Fibroblast of villous mesenchyme (primary cell): Measurements from ENCODE around the gene BCAN. TPM values are rescaled to one million over a fixed set of nuclear protein-coding genes. Genes with fewer than 3 reads are reported as not detected.

Experiments used
- DNase-seq: peaks from one replicate; pipeline ENCODE4 v3.0.0-alpha.2; 2010; ENCODE audit warnings: low read depth
- H3K4me3 ChIP-seq: 2 replicates; pipeline ENCODE4 v1.5.1; 2011; ENCODE audit warnings: low read depth, mild to moderate bottlenecking, low read length
- total RNA-seq: library from RNA; depleted of rRNA; stranded (reverse); fragments of >200 nt; gene quantifications from 2 replicates; pipeline ENCODE4 v1.2.3, GENCODE V29; 2012
- TF ChIP-seq, protein P1 (sequence below): IDR thresholded peaks from 2 replicates; pipeline ENCODE4 v1.5.1; 2012; ENCODE audit warnings: low read depth, mild to moderate bottlenecking, low read length; ENCODE audit not compliant: insufficient read depth

The BCAN gene
- total RNA-seq, 1 donor = not detected

DNA sequence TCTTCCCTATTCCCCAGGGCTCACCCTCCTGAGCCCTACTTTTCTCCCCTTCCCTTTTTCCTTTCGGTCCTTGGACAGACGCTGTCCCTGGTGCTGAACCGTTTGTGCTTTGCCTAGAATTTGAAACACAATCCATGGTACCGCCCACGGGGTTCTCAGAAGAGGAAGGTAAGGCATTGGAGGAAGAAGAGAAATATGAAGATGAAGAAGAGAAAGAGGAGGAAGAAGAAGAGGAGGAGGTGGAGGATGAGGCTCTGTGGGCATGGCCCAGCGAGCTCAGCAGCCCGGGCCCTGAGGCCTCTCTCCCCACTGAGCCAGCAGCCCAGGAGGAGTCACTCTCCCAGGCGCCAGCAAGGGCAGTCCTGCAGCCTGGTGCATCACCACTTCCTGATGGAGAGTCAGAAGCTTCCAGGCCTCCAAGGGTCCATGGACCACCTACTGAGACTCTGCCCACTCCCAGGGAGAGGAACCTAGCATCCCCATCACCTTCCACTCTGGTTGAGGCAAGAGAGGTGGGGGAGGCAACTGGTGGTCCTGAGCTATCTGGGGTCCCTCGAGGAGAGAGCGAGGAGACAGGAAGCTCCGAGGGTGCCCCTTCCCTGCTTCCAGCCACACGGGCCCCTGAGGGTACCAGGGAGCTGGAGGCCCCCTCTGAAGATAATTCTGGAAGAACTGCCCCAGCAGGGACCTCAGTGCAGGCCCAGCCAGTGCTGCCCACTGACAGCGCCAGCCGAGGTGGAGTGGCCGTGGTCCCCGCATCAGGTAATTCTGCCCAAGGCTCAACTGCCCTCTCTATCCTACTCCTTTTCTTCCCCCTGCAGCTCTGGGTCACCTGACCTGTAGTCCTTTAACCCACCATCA is 10.4 kb downstream of the BCAN start:
- TF ChIP-seq, protein P1, sequence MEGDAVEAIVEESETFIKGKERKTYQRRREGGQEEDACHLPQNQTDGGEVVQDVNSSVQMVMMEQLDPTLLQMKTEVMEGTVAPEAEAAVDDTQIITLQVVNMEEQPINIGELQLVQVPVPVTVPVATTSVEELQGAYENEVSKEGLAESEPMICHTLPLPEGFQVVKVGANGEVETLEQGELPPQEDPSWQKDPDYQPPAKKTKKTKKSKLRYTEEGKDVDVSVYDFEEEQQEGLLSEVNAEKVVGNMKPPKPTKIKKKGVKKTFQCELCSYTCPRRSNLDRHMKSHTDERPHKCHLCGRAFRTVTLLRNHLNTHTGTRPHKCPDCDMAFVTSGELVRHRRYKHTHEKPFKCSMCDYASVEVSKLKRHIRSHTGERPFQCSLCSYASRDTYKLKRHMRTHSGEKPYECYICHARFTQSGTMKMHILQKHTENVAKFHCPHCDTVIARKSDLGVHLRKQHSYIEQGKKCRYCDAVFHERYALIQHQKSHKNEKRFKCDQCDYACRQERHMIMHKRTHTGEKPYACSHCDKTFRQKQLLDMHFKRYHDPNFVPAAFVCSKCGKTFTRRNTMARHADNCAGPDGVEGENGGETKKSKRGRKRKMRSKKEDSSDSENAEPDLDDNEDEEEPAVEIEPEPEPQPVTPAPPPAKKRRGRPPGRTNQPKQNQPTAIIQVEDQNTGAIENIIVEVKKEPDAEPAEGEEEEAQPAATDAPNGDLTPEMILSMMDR = no peak
- peak; percentile 43 for DNase-seq

DNA sequence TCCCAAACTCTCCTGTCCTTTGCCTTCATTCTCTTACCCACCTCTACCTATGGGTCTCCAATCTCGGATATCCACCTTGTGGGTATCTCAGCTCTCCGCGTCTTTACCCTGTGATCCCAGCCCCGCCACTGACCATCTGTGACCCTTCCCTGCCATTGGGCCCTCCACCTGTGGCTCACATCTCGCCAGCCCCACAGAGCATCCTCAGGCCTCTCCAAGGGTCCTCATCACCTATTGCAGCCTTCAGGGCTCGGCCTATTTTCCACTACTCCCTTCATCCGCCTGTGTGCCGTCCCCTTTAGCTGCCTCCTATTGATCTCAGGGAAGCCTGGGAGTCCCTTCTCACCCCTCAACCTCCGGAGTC is 11.1 kb downstream of the BCAN start:
- no peak for DNase-seq
- TF ChIP-seq, protein P1 = no peak
- no peak overlapping the region for H3K4me3 ChIP-seq

More for the DNA sequence above, 10.4 kb downstream of the BCAN start:
- no peak overlapping the region for H3K4me3 ChIP-seq

DNA sequence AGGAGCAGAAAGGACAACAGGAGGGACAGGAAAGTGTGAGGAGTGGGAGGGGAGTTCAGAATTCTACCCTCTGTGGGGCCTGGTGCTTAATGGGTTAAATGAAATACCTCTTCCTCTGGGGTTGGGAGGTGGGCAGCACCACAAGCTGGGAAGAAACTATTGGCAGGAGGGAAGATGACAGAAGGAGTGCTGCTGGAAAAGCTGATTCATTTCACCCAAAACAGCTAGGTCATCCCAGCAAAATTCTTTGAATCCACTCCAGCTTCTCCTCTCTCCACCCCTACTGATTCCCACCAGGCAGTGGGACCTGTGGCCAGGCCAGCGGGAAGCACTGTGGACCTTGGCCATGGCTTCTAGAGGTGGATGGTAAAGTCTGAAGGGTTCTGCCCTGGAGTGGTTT is 12.8 kb downstream of the BCAN start:
- no peak overlapping the region for H3K4me3 ChIP-seq
- DNase-seq = no peak
- TF ChIP-seq, protein P1 = no peak

DNA sequence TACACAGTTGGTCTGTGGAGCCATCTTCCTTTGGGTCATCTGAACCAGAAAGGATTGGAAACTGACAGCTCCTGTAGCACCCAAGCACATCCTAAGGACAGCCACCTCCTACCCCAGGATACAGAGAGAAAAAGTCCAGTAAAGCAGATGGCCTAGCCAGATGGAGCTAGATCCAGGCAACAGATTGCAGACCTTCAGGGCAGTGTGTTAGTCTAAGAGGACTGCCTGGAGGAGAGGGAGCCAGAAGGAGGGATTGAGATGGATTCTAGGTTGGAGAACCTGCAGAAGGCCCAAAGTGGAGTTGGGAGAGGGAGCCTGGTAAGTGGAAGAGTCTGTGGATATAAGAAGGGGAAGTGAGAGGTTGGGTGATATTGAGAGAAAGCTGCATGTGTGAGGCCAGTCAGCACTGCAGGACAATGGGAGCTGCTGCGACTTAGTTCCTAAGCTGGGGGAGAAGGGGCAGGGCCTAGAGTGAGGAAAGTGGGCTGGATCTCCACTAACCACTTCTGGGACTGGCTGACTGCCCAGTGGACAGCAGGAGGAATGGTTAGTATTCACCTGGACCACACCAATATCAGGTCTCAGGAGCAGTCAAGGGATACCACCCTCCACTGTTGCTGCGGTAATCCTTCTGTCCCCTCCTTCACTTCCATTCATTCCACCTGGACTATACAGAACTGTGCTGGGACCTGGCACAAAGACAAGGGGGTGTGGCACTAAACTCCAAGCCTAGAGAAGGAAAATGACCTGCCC is 13.4 kb downstream of the BCAN start:
- H3K4me3 ChIP-seq = no peak overlapping the region
- DNase-seq = no peak
- TF ChIP-seq, protein P1 = no peak

DNA sequence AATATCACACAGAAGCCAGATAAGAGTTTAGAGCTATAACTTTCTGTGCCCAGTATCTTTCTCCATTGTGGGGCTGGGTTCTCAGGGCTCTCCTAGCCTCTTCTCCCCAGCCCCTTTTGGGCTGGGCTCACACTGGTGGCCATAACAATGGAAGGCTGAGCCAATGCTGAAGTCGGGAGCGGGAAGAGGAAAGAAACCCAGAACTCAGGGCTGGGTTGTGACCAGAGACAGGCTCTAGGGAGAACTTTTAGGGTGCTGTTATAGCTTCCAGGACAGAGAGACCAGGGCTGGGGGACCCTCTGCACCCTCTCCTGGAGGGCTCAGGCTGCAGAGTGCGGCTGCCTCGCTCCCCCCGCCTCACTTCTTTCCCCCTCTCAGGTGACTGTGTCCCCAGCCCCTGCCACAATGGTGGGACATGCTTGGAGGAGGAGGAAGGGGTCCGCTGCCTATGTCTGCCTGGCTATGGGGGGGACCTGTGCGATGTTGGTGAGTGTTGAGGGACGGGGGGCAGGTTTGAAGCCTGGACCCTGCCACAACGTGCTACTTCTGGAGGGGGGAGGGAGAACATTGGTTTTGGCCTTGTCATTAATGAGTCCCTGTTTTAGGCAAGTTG is 14.1 kb downstream of the BCAN start:
- DNase-seq = no peak
- no peak overlapping the region for H3K4me3 ChIP-seq
- TF ChIP-seq, protein P1 = no peak

DNA sequence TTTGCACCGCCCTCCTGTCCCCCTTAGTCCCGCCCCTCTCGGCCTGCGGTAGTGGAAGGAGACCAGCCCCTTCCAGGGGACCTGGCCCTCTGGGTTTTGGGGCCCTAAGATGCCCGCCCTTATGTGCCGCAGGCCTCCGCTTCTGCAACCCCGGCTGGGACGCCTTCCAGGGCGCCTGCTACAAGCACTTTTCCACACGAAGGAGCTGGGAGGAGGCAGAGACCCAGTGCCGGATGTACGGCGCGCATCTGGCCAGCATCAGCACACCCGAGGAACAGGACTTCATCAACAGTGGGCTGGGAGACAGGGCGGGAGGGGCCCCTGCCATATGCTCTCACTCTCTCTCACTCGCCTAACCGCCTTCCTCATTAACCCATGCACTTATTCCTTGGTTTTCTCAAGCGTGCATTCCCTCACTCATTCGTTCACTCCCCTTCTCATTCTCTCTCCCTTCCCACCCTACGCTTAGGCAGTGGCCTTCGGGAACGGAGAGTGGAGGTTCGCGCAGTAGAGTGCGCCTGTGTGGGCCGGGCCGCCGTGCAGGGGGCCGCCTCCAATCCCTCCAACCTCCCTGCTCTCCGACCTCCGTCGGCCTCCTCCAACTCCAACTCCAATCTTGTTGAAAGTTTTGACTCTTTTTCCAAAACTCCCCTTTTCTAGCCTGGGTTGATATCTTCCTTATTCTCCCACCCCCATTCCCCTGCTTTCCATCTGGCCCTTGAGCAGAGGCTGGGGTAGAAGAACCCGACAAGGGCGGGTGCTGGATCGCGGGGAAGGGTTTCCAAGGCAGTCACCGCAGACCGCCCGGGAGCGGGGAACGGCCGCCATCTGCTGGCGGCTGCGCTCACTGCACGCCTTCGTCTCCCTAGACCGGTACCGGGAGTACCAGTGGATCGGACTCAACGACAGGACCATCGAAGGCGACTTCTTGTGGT is 15.2 kb downstream of the BCAN start:
- peak overlapping the region; percentile 38 for H3K4me3 ChIP-seq
- TF ChIP-seq, protein P1 = peak; percentile 86
- peak; percentile 61 for DNase-seq
